KBM-7 (cell line): ENCODE measurements around the gene MRPS18B.

Experiments used
- DNase-seq: peaks from one replicate; pipeline ENCODE4 v3.0.0-alpha.2; 2015
- in situ Hi-C: fragments of 300-500 bp; cut with MboI; formaldehyde crosslinking; loops from 2 replicates; pipeline ENCODE4 v1.14.3; 2020; ENCODE audit warnings: low sequenced_read_pairs, low pct_unique_long_range_greater_than_20kb, mixed read lengths

The MRPS18B gene

DNA sequence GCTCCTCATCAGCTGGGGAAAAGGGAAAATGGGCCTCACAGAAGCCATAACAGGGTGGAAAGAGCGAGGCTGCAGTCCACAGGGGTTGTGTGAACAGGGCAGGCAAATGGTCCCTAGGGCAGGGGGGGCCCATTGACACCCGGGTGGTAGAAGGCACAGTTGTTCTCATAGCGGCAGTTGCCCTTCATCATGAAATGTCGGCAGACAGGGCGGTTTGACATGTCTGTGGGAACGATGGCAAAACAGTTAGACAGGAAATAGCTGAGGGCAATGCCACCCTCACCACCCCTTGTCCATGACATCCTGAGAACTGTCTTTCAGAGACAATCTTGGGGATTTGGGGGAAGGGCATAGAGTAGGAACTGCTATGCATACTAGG lies 16.2 kb upstream of the MRPS18B start:
- no peak for DNase-seq
- in situ Hi-C loops, result no loop called here

GRCh38 chr6:30601815-30602641 lies 15.6 kb upstream of the MRPS18B start:
- no peak for DNase-seq
- in situ Hi-C loops, result no loop called here

DNA sequence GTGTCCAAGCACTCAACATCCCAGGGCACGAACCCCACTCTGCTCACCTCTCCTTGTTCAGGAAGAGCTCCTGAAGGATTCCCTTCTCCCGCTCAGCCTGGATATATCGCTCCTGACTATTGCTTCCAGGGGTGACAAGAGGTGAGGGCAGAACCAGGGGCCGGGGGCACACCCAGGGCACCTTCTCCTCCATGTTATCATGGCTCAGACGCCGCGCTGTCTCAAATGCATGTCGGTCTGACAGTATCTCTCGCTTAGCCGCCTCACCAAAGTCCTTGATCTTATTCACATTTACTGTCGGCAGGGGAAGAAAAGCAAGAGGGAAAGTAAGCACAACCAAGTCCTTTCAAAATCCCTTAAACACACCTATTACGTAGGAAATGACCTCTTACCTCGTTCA lies 13.7 kb upstream of the MRPS18B start:
- in situ Hi-C loops, result no loop called here
- DNase-seq, result no peak

DNA sequence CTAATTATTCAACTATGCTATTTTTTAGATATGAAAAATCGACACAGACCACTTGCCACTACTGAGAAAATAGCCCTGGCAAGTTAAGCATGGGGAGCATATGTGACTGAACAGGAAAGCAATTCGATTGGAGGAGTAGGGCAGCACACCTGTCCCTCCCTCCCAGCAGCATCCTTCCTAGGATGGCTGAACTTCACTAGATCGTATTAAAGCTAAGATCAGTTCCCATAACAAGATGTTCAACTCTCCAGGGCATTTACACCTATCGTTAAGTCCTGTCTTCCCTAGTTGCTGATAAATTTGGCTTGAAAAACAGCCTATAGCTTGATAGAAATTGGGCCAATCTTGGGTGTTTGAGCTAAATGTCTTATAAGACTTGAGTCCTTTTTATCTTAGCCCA lies 7.6 kb upstream of the MRPS18B start:
- in situ Hi-C loops, result no loop called here
- DNase-seq, result no peak

GRCh38 chr6:30611150-30611855 lies 6.3 kb upstream of the MRPS18B start:
- in situ Hi-C loops, result no loop called here
- DNase-seq, result no peak

DNA sequence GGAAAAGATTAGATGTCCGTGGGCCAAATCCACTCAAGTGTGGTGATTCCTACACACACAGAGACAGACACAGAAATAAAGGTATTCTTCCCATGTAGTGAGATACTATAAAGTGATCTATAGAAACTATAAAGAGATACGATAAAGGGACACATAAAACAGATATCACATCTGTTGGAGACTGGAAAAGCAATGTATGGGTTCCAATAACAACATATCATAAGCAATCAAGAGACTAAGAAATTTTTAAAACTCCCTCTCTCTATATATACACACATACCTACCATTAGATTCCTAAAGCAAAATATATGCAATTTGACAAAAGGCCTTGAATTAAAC lies 5.8 kb upstream of the MRPS18B start:
- DNase-seq, result no peak
- in situ Hi-C loops, result no loop called here

DNA sequence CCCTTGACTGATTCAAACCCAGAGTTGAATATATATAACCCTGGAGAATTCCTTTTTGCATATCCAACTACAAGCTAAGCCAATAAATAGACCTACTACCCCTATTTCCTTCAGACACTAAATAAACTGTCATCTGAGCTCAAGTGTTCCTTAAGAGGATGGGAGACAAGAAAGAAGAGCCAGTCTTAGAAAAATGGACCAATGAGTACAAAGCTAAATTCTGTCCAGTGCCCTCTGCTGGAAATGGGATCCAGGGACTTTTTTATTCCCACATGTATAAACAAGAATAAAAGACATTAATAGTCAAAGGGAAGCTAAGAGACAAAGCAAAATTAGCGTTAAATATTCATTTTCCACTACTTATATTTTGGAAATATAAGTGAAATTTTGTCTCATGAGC lies 5.4 kb upstream of the MRPS18B start:
- peak; percentile 35 for DNase-seq
- in situ Hi-C loops, result no loop called here

DNA sequence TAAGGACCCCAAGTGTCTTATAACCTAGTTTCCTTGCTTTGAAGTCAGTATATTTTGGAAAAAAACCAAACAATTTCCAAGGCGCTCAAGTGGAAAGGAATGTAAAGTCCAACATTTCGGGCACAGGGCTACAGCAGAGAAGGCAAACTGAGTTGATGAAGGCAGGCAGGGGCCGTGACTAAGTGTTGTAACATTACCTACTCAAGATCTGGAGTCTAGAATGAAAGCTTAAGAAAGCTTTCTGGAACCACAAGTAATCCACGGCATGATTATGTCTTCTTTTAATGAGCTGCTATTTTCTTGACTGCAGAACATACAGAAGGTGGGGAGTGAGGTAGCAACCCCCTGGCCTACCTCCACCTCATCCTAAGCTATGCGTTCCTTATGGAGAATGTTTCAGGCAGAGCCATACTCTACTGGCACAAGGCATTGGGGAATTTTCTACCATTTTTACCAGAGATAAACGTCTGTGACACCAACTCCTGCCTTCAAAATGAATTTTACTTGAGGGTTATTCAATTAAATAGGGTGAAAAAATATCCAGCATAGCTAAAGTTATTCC lies 4.9 kb upstream of the MRPS18B start:
- DNase-seq, result no peak
- in situ Hi-C loops, result no loop called here

- no peak for DNase-seq
- in situ Hi-C loops, result no loop called here
Observed at GRCh38 chr6:30613251-30614043, 4.2 kb upstream of the MRPS18B start.

- DNase-seq, result no peak
- in situ Hi-C loops, result no loop called here
Observed at GRCh38 chr6:30614044-30614842, 3.4 kb upstream of the MRPS18B start.

DNA sequence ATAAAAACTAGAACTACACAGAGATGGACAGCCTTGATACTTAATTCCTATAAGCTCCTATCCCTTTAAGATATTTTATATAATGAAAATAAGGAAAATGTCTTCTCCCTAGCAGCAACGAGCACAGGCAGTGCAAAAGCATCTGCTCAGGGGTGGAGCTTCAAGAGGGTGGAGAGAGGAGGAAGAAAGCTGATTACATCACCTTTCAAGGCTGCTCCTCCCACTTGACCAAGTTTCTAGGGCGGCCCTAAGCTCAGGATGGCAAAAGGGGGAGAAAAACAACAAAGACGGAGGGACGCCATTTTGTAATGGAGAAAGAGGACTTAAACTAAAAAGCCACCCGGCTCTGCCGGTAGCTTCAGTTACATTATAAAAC lies 2.8 kb upstream of the MRPS18B start:
- peak; percentile 99 for DNase-seq
- in situ Hi-C loops, result no loop called here

- DNase-seq, result peak; percentile 79
- in situ Hi-C loops, result no loop called here
Observed at GRCh38 chr6:30615219-30615957, 2.3 kb upstream of the MRPS18B start.

DNA sequence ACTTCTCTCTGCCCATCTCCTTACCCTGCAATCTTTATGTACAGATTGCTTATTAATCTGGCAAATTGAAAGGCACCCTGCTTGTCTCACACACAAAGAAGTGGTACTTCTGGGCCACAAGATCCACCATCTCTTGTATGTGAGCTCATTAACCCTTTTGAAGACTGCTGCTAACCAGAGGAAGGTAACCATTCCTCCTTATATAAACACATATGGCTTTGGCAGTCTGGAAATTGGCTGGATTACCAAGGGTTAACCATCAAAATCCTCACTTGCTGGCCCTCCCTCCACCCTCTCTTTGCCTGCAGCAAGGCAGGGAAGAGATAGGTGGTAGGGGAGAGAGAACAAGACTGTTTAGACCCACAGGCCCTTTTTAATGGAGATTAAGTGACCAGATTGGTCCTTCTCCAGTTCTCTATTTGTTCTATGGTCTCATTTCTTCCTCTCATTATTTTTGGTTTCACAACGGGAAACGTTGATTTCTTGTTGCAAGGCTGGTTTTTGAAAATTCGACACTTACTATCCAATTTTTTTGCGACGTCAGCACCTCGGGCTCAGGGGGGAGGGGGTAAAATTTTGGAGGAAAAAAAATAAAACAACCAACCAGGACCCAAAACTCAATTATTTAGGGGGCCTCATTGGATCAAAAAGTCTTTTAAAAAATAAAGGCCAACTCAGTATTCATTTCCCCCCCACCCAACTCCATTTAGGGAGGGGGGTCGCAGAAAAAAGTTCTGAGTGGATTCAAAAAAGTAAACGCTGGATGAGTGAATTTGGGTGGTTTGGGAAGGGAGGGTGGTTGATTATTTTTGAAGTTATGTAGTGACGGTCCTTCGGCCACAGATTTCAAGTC lies 1.5 kb upstream of the MRPS18B start:
- peak; percentile 72 for DNase-seq
- in situ Hi-C loops, result no loop called here

- DNase-seq, result peak; percentile 100
- in situ Hi-C loops, result no loop called here
Observed at GRCh38 chr6:30616811-30617564, 652 bp upstream of the MRPS18B start, which contains the start of gene PPP1R10. PPP1R10 (minus strand) TSS chr6:30617243; CDS start chr6:30609944, 7,299 bp downstream.

DNA sequence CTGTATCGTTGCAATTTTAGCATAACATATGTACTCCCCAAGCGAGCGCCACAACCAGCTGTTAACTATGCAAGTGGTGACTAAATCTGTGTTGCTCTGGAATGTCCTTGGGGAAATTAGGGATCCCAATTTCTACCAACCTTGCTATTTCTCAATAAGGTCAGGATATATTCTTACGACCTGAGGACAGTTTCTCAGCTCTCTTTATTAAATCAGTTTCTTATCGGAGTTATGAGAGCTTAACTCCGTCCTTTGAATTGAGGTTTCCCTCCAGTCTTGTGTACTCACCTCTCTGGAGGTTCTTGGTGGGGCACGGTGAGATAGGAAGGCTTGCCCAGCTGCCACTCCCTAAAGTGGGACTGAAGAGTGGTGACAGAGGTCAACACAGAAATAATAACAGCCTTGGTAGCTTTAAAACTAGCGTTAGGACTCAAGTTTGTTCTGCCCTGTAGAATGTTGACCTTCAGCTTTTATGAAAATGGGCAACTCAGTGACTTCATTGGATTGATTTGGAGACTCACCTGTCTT lies 694 bp downstream of the MRPS18B start:
- no peak for DNase-seq
- in situ Hi-C loops, result no loop called here

DNA sequence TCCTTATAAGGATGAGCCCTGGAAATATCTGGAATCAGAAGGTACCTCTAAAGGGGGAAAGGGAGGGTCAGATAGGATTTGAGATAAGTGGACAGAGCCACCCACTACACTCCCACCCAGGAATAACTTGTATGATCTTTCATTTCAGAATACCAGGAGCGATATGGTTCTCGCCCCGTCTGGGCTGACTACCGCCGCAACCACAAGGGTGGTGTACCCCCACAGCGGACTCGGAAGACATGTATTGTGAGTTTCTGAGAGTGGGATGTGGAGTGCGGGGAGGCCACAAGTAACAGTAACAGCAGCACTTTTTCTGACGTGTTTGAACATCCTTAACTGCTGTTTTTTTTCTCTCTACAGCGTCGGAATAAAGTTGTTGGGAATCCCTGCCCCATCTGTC lies 1.9 kb downstream of the MRPS18B start:
- in situ Hi-C loops, result no loop called here

DNA sequence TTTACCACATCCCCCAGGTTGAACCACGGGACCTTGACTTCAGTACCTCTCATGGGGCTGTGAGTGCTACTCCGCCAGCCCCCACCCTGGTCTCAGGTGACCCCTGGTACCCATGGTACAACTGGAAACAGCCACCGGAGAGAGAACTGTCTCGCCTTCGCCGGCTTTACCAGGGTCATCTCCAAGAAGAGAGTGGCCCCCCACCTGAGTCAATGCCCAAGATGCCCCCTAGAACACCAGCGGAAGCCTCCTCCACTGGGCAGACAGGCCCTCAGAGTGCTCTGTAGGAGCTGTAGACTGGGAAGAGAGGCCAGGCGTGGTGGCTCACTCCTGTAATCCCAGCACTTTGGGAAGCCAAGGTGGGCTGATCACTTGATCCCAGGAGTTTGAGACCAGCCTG lies 7.9 kb downstream of the MRPS18B start:
- no peak for DNase-seq
- in situ Hi-C loops, result no loop called here

More for the DNA sequence above, 1.9 kb downstream of the MRPS18B start:
- DNase-seq, result no peak
